Vagina (tissue), 2 donors: Measurements from ENCODE around the gene RIOK2. TPM values are rescaled to one million over a fixed set of nuclear protein-coding genes. Genes with fewer than 3 reads are reported as not detected.
"Not testable (repeated sequence)": the region's sequence is repeated elsewhere in the genome, so short reads cannot be mapped to it uniquely, and the experiment has no call there.

Experiments used
- DNase-seq, 2 donors: peaks; one replicate each; pipeline ENCODE4 v3.0.0-alpha.2; 2017; ENCODE audit errors: extremely low spot score in 2 of 2
- H3K27ac ChIP-seq: fragments of 200-600 bp; sonication (generic); one replicate; pipeline ENCODE4 v1.5.1; 2019
- H3K27me3 ChIP-seq: fragments of 200-600 bp; sonication (generic); one replicate; pipeline ENCODE4 v1.5.1; 2019
- H3K36me3 ChIP-seq, 2 donors: fragments of 200-600 bp; sonication (generic); one replicate each; pipeline ENCODE4 v1.5.1; 2017 to 2019
- H3K4me1 ChIP-seq: fragments of 200-600 bp; sonication (generic); one replicate; pipeline ENCODE4 v1.5.1; 2019
- H3K4me3 ChIP-seq, 2 donors: fragments of 200-600 bp; sonication (generic); 1 replicate in 1 of 2; 2 replicates in 1 of 2; pipeline ENCODE4 v1.5.1; 2016 to 2019
- H3K9me3 ChIP-seq: fragments of 200-600 bp; sonication (generic); one replicate; pipeline ENCODE4 v1.5.1; 2019
- CTCF ChIP-seq, 3 experiments: fragments of 450-650 bp in 2 of 3; fragments of 200-600 bp in 1 of 3; sonication (generic) in 1 of 3; IDR thresholded peaks; one replicate each; pipeline ENCODE4 v1.5.1; 2017 to 2019; ENCODE audit warnings: antibody characterized with exemption in 3 of 3, mild to moderate bottlenecking in 2 of 3, moderate library complexity in 2 of 3
- POLR2A ChIP-seq, 2 donors: fragments of 450-650 bp; IDR thresholded peaks; one replicate each; pipeline ENCODE4 v1.6.1; 2017; ENCODE audit warnings: antibody characterized with exemption in 2 of 2, mild to moderate bottlenecking in 2 of 2, moderate library complexity in 2 of 2
- POLR2AphosphoS5 ChIP-seq, 2 donors: sonication (generic); formaldehyde crosslinking; IDR thresholded peaks; one replicate each; pipeline ENCODE4 v1.9.0; 2017; ENCODE audit warnings: antibody characterized with exemption in 2 of 2, mild to moderate bottlenecking in 2 of 2, low read depth in 1 of 2; ENCODE audit not compliant: insufficient read depth in 1 of 2
- intact Hi-C: fragments of 100-400 bp; cut with DNase I; formaldehyde crosslinking; loops from one replicate; pipeline ENCODE4 v1.15.1; 2023
- total RNA-seq: library from RNA; depleted of rRNA; stranded (reverse); fragments of >200 nt; gene quantifications from one replicate; pipeline ENCODE4 v1.2.3, GENCODE V29; 2016

The RIOK2 gene
- total RNA-seq, 1 donor from 2014 or later = 18.7 TPM

GRCh38 chr5:97183930-97184213, 825 bp upstream of the RIOK2 start:
- peak in 1 of 2 donors; percentile 1 for TF ChIP-seq POLR2AphosphoS5 (IDR thresholded peaks at IDR 0.05; ENCODE audit: insufficient read depth in 1 of 2, low read depth in 1 of 2)
- TF ChIP-seq POLR2A (IDR thresholded peaks at IDR 0.05) = no peak
- no peak for TF ChIP-seq CTCF (IDR thresholded peaks at IDR 0.05)
- Histone ChIP-seq H3K27ac (peak overlapping the region; percentile 89), H3K4me1 (peaks cover 35% of the 10 kb centered on the region), H3K4me3 (peak overlapping the region; percentile 63 to 75), H3K27me3 (no peaks in the 10 kb centered on the region), H3K9me3 (no peaks in the 10 kb centered on the region), H3K36me3 (peaks cover 0 to under 1% of the 10 kb centered on the region in 2 donors)
- intact Hi-C loops = no loop called here
- DNase-seq = no peak

- Histone ChIP-seq H3K4me1 (peaks cover 35% of the 10 kb centered on the region), H3K4me3 (peak overlapping the region; percentile 63 to 75), H3K27ac (peak overlapping the region; percentile 89), H3K36me3 (peaks cover 0 to 12% of the 10 kb centered on the region in 2 donors), H3K27me3 (no peaks in the 10 kb centered on the region), H3K9me3 (no peaks in the 10 kb centered on the region)
- TF ChIP-seq POLR2A (IDR thresholded peaks at IDR 0.05) (no peak), POLR2AphosphoS5 (IDR thresholded peaks at IDR 0.05; ENCODE audit: insufficient read depth in 1 of 2, low read depth in 1 of 2) (no peak), CTCF (IDR thresholded peaks at IDR 0.05) (no peak)
- intact Hi-C loops = no loop called here
- DNase-seq = no peak
Observed at GRCh38 chr5:97182571-97183099, 412 bp downstream of the RIOK2 start.

- intact Hi-C loops = no loop called here
- no peak for TF ChIP-seq POLR2A (IDR thresholded peaks at IDR 0.05)
- TF ChIP-seq CTCF (IDR thresholded peaks at IDR 0.05) = no peak
- no peak for TF ChIP-seq POLR2AphosphoS5 (IDR thresholded peaks at IDR 0.05; ENCODE audit: insufficient read depth in 1 of 2, low read depth in 1 of 2)
- no peak overlapping the region for H3K27ac ChIP-seq
Observed at GRCh38 chr5:97181856-97182545, 1.0 kb downstream of the RIOK2 start.

GRCh38 chr5:97179457-97179856, 3.6 kb downstream of the RIOK2 start:
- DNase-seq, H3K9me3 ChIP-seq, H3K4me3 ChIP-seq, H3K27ac ChIP-seq, intact Hi-C loops, H3K27me3 ChIP-seq: not testable (repeated sequence)
- Histone ChIP-seq H3K4me1 (peaks cover 33% of the 10 kb centered on the region), H3K36me3 (peaks cover 0 to 42% of the 10 kb centered on the region in 2 donors)

More at GRCh38 chr5:97181856-97182545, 1.0 kb downstream of the RIOK2 start:
- Histone ChIP-seq H3K36me3 (peaks cover 0 to 19% of the 10 kb centered on the region in 2 donors), H3K27me3 (no peaks in the 10 kb centered on the region), H3K4me1 (peaks cover 35% of the 10 kb centered on the region), H3K4me3 (peak overlapping the region; percentile 63 to 75), H3K9me3 (no peaks in the 10 kb centered on the region)
- no peak for DNase-seq

GRCh38 chr5:97172227-97172626, 10.8 kb downstream of the RIOK2 start:
- no peaks in the 10 kb centered on the region for H3K4me1 ChIP-seq
- H3K27me3 ChIP-seq = no peaks in the 10 kb centered on the region
- H3K4me3 ChIP-seq = no peak overlapping the region
- DNase-seq = no peak
- no peak for TF ChIP-seq CTCF (IDR thresholded peaks at IDR 0.05)
- TF ChIP-seq POLR2AphosphoS5 (IDR thresholded peaks at IDR 0.05; ENCODE audit: insufficient read depth in 1 of 2, low read depth in 1 of 2) = no peak
- TF ChIP-seq POLR2A (IDR thresholded peaks at IDR 0.05) = no peak
- H3K9me3 ChIP-seq = no peaks in the 10 kb centered on the region
- intact Hi-C loops = no loop called here
- H3K27ac ChIP-seq = no peak overlapping the region
- peaks cover 0 to 74% of the 10 kb centered on the region in 2 donors for H3K36me3 ChIP-seq
